Dedifferentiated amniotic fluid mesenchymal stem cell (primary cell): Measurements from ENCODE around the gene RRAGC.
"Not testable (repeated sequence)": the region's sequence is repeated elsewhere in the genome, so short reads cannot be mapped to it uniquely, and the experiment has no call there.

Experiments used
- DNase-seq: peaks from one replicate; pipeline ENCODE4 v3.0.0-alpha.2; 2016; ENCODE audit errors: extremely low spot score

RRAGC gene

DNA sequence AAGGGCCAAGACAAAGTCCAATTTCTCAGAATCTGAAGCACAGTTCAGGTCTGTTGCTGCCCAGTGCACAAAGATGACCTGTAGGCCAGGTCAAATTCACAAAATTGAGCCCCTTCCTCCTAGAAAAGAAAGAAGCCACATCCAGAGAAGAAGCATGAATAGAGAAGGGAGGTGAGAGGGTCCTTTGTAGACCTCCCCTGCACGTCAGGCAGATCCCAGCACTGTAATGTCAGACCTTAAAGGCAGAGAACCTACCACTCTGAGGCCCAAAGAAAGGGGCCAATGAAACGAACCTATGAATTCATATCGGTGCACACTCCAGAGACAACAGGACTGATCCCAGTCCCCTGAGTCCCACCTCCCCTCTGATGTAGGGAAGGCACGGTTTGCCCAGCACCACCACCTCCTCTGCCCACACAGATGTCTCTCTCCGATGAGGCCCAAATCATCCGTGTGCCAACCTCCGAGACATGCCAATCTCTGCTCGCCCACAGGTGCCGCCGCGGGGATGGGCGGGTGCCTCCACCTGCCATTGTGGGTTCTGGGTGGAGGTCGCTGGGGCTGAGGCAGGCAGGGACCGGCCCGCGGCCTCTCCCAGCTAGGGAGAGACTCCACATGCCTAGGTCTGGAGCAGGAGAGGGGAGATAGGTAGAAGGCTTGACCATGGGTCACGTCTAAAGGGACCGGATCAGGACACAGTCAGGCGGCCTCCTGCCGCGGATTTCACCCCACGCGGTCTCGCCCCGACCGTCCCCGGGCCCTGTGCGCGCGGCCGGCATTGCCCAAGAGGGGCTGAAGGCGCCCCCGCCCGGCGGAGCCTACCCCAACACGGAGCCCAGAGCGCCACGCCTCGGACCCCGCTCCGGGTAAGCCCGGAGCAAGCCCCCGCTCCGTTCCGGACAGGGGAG lies 42.1 kb downstream of the RRAGC start:
- no peak for DNase-seq

DNA sequence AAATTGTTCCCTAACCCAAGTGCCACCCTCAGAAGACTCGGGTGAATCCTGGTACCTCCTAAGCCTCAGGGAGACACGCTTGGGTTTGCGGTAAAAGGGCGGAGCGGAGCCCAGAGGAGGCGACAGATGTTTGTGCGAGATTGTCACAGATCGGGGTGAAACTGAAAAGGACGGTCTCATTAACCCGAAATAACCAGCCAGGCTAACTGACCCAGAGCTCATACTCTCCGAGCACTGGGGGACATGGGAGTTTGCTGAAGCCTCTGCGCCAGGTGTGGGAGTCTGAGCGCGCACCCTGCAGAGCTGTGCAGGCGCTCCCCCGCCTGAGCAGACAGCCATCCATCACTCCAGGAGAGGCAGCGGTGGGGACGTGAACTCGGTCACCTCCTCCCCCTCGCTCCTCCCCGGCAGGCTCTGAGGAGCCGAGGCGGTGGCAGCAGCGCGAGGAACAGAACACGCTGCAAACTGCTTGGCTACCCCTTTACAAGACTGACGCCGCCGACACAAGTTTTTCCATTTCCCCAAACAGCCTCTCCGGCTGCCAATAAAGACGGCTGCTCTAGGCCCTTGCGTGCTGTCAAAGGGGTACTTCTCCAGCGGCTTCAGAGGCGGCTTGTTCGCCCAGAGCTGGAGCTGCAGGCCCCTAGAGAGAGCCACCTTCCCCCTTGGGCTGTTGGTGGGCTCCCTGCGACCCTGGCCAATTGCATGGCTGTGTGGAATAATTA lies 43.5 kb downstream of the RRAGC start:
- no peak for DNase-seq

DNA sequence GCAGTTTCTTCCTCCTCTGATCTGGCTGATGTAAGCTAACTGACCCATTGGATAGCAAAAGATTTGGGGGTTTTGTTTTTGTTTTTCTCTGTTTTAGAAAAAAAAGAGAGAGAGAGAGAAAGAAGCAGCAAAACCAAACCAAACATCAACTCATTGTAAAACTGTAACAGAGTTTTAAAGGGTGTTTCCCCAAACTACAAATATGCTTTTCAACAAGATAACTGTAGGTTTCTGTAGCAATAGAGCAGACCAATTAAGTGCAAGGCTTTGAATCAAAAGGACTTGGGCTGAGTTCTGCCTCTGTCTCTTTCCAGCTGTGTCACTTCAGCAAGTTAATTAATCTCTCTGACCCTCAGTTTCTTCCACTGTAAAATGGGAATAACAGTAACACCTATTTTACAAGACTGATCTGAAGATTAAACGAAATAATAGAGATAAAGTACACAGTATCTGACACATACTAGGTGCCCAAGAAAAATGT lies 44.5 kb downstream of the RRAGC start:
- no peak for DNase-seq

DNA sequence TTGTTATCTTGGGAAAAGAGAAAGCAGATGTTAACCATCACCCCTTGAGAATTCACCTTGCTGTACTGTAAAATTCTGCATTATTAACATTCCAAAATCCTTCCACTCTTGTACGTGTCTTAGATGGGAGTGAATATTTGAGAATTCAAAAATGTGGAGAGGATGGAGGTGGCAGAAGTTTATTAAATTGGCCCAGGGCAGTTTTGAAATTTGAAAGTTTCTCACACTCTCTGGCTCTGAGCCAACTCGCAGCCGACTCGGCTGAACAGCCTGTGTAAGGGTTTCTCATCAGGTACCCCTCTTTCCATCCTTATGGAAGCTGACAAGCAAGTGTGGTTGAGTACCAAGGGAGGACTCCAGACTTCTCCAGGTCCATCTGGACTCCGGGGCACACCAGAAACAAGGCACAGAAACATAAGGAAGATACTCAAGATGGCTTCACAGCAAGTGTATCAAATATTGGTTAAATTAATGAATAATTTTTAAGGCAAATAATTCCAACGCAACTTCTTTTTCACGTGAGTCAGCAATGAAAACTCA lies 45.1 kb downstream of the RRAGC start:
- DNase-seq: no peak

DNA sequence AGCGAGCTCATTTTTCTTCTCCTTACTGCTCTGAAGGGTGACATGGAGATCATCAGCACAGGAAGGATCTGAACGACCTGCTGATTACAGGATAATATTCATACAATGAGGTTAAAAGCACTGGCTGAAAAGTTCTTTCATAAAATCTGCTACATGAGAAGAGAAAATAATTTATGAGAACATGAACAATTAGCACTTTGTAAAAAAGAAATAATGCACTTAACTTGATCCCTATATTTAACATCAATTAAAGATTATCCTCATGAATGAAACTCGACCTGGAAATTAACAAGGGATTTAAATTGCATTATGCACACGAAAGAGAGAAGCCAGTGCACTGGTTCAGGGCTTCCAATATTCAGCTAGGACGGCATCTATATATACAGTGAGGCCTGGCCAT lies 46.6 kb downstream of the RRAGC start:
- no peak for DNase-seq

DNA sequence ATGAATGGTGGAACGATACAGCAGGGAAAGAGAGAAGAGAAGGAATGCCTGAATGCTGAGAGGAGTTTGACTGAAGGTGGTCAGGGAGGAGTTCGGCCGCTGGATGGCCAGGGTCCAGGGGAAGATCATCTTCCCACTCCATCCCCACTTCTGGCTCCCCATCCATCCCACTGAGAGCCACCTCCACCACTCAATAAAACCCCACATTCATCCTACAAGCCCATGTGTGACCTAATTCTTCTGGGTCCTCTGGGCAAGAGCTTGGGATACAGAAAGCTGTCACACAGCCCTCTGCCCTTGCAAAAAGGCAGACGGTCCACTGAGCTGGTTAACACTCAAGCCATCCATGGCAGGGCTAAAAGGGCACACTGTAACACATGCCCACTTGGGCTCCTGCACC lies 48.1 kb downstream of the RRAGC start:
- not testable (repeated sequence) for DNase-seq

DNA sequence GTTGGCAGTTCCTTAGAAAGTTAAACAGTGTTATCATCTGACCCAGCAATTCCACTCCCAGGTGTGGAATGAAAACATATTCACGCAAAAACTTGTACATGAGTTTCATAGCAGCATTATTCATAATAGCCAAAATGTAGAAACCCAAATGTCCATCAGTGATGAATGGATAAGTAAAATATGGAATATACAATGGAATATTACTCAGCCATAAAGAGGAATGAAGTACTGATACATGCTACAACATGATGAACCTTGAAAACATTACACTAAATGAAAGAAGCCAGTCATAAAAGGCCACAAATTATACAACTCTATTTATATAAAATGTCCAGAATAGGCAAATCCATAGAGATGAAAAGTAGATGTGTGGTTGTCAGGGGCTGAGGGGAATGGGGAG lies 53.5 kb downstream of the RRAGC start:
- no peak for DNase-seq

DNA sequence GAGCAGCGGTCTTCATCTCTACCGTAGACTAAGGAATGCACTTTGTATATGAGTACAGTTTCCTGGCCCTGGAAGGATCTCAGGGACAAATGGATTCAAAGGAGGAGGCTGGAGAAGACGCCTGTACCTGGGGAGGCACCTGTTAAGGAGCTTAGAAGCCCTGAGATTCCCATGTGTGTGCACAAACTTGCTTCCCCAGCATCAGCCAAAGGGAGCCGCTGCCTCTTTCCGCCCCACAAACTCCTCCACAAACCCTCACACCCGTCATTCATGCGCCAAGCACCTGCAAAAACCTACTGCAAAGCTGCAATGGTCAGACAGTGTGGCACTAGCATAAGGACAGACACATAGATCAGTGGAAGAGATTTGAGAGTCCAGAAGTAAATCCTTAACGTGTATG lies 54.5 kb downstream of the RRAGC start:
- DNase-seq: no peak

DNA sequence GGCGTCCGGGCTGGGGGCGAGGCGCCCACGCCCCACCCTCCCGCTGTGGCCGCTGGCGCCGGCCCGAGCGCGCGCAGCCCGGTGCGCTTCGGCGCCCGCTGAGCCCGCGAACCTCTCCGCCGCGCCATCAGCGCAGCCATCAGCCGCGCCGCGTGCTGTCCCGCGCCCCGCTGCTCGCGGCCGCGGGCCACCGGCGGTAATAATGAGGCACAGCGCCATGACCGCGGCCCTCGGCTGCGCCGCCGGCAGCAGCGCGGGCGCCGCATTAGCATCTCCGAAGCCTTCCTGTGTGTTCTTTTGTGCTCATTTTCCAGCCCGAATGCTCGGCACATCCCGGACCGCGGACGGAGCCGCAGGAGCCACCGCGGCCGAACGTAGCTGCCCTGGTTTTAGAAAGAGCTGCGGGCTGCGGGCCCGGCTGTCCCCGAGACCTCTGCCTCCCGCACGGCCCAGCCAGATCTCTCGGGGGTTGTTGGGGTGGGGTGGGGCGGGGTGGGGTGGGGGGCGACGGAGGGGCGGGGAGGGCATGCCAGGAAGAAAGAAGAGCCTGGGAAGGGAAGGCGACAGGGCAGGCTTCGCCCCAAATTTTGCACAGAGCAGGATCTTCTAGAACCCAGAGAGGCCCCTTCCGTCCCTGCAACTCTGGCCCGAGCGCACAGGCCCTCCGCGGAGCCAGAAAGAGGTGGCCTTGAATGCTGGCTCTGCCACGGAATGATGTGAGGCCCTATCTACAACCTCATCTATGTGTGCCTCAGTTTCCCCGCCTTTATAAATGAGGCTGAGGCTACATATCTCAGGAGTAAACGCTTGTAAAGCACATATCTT lies 55.3 kb downstream of the RRAGC start:
- no peak for DNase-seq

DNA sequence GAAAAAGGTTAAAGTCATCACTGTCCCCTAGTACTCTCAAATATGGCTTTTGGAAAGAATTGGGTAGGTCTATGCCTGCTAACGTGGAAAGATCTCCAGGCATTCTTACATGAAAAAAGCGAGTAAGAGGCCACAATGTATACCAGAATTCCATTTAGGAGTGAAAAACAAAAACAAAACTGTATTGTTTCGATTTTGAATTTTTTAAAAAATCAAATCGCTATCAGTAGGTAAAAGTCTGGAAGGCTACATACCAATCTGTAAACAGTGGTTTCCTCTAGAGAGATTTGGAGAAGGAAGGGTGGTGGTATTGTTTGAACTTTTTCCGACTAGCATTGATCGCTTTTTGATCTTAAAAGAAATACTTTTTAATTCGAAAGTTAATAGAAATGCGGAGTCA lies 55.9 kb downstream of the RRAGC start:
- no peak for DNase-seq

DNA sequence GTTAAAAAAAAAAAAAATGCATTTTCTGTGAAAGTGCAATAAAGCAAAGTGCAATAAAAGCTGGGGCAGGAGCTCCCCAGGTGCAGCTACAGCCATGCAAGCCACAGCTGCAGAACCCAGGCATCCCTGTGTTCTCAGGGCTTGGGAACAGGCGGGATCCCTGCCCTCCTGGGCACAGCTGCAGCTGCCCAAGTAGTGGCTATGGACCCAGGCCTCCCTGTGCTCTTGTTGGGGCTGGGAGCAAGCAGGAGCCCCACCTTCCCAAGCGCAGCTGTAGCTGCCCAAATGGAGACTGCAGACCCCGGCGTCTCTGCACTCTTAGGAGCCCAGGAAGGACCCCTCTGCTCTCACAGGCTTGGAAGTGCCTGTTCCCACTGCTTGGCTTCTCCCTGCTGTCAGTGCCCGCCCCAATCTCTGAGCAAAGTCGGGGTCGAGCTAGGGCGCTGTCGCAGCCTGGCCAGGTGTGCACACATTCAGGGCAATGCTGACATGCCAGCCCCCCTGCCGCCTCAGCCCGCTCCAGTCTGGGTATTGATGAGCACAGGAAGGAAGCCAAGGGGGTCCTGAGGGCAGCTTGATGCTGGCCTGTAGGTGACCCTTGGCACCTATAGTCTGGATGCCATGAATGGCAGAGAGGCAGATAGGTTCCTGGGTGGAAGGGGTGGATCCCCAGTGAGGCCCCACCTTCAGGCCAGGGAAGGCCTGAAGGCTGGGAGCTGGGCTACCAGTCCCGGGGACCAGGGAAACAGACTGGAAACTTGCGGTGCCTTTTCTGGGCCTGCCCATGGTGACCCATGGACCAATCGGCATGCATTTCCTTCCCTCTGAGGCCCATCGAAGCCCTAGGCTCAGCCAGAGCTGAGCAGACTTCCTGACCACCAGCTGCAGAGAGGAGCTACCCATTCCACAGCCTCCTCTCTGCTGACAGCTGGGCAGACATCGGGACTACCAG lies 58.6 kb downstream of the RRAGC start:
- DNase-seq: no peak

DNA sequence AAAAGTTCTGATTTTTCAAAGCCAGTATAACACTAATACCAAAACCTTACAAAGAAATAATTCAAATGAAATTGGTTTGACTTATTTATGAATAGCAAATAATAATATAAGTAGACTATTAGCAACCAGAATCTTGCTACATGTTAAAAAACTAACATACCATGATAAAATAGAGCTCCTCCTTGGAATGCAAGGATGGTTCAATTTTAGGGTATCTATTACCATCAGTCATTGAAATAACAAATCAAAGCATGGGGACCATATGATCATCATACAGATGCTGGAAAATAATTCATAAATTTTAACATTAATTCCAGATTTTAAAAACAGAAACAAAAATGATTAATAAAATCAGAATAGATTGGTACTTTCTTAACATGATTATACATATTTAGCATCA lies 66.3 kb downstream of the RRAGC start:
- no peak for DNase-seq

DNA sequence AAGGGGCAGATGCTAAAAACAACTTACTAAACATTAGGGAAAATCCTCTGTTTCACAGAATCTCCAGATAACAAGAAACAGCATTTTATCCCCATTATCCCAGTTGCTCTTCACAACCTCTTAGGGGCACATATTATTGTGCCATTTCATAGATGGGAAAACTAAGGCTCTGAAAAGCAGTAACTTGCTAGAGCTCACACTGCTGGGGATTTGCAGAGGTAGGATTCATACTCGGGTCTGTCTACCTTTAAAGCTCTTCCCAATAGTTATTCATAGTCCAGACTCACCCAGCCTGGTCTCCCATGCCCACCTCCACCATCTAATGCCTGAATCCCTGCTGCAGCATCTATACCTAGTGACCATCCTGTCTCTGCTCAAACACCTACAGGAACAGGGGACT lies 67.7 kb downstream of the RRAGC start:
- no peak for DNase-seq

DNA sequence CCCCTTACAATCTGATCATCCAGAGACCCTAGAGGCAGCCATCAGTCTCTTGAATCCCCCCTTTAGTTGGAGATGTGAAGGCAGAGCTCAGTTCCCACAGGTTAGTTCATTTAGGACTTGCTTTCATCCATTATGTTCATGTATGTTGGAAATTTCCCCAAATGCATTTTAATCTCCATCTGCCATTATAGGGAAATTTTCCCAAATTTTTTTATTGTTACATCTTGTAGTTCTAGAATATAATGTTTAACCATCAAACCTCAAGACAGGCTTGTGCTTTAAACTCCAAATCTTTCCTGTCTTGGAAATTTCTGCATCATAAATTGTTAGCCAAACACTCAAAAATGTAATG lies 68.4 kb downstream of the RRAGC start:
- DNase-seq: no peak

DNA sequence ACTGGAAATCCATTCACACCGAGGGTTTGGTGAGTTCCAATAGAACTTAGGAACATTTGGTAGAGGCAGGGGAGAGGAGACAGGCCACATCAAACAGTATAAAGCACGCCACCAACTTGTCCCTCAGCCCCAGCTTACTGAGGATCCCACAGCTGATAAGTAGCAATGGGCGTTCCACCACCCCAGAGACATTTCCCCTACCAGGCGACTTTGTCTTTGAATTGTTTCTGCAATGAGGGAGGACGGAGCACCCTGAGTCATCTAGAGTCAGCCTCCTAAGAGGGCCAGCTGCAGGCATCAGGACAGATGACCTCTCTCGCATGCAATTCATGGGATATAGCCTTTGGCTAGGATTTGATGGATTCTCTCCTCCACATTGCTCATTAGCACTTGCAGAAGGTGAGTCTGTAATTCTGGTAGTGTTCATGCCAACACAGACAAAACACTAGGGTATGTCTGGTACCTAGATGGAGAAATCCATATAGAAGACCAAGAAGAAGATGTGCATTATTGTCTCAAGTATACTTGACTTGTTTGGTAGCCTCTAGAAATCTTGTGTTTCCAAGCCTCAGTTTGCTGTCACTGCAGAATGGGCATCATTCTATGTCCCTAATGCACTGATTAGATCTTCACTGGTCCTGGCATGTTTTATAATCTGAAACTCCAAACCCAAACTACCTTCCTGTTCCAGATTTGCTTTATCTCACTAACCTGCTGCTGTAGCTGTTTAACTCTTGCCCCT lies 69.0 kb downstream of the RRAGC start:
- no peak for DNase-seq

DNA sequence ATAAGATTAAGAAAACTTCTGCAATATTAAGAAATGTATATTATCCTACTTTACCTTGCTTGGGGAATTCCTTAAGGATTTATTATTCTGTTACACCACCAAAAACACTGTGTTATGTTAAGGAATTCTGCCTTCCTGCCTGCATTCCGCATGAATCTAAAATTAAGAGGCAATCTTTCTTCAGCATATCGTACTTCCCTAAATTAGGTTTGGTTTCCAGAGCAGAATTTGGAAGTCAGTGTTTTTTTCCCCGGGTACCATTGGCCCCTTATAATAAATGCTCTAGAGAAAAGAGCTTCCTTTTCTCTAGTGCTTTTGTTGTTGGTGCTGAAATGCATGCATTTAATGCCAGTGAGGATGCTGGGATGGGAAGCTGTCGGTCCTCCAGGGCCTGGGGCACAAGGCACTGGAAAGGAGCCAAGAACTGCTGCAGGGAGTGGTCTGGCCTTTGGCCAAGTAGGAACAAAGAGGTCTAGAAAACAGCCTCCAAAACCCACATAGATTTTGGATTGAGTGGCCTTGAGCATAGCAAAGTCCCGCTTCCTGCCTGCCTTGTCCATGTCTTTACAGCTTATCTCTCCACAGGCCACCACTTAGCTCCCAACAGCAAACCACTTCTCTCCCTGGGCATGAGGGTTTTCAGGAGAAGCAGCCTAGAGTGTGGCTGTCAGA lies 69.9 kb downstream of the RRAGC start:
- DNase-seq: no peak

DNA sequence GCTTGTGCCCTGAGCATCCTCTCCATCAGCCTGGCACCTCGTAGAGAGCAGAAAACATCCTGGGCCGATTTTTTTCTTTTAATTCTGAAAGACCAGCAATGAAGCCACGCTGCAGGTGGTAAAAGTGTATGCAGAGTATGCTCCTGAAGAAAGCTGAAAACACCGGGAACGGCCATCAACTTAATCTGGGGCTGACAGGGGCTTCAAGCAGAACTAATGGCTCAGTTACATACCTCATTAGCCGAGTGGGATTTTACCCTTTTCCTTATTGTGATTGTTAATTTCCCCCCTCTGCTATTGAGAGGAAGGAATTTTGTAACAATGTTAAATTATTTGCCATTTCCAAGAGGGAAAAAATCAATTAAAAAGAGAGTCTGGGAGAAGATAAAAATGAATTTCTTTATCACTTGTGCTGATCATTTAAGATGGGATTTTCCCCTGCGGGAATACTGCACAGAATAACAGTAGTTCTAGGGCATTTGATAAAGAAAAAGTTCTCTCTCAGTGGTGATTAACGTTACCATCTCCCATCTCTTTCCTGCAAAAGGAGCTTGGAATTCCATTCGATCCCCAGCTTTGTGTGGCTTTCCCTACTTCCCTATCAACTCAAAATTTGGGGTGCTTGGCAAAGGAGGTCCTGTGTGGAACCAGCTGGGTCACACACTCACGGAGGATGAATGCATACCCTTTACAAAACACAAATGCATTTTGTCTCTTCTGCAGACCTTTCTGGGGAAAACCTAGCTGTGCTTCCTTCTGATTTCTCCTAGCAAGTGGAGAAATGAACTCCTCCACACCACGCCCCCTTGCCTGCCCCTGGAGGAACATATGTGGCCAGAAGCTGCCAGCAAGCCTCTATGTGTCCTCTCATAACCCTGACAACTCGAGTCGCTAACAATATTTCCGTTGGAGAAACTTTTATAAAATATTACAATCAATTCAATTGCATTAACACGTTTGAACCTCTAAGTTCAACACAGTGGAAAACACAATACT lies 70.9 kb downstream of the RRAGC start:
- DNase-seq: no peak
